Testis (tissue), 2 donors: ENCODE results near the gene SUMF2.

ENCODE experiments used
- CTCF ChIP-seq, 3 experiments: fragments of 450-650 bp in 2 of 3; fragments of 200-600 bp in 1 of 3; sonication (generic) in 1 of 3; IDR thresholded peaks; one replicate each; pipeline ENCODE4 v1.5.1; 2016 to 2019; ENCODE audit warnings: antibody characterized with exemption in 3 of 3, mild to moderate bottlenecking in 2 of 3, moderate library complexity in 1 of 3
- POLR2A ChIP-seq: fragments of 450-650 bp; IDR thresholded peaks from one replicate; pipeline ENCODE4 v1.6.1; 2017; ENCODE audit warnings: antibody characterized with exemption, mild to moderate bottlenecking, moderate library complexity

GRCh38 chr7:56028942-56029630 is 35.0 kb upstream of the SUMF2 start:
- TF ChIP-seq CTCF (IDR thresholded peaks at IDR 0.05) (no peak), POLR2A (no peak)
